Stimulated activated CD4-positive, alpha-beta T cell treated with anti-CD3 and anti-CD28 coated beads, Interleukin-12 subunit alpha, Interleukin-12 subunit beta, amount 100 ng/mL, for 4 hours (primary cell): ENCODE results near the gene RPL32.

Source experiments
- DNase-seq: peaks from one replicate; pipeline ENCODE4 v3.0.0-alpha.2; 2020

The RPL32 gene

GRCh38 chr3:12830785-12831156 is 10.6 kb downstream of the RPL32 start:
- DNase-seq: no peak

- DNase-seq: no peak
Measured at GRCh38 chr3:12829886-12830784, 11.2 kb downstream of the RPL32 start.

- DNase-seq: no peak
Measured at GRCh38 chr3:12829404-12829803, 12.0 kb downstream of the RPL32 start.

GRCh38 chr3:12828751-12829150 is 12.6 kb downstream of the RPL32 start:
- DNase-seq: no peak

- DNase-seq: no peak
Measured at GRCh38 chr3:12825156-12825555, 16.2 kb downstream of the RPL32 start.

- no peak for DNase-seq
Measured at GRCh38 chr3:12824299-12824698, 17.1 kb downstream of the RPL32 start.

GRCh38 chr3:12822725-12823373 is 18.5 kb downstream of the RPL32 start:
- DNase-seq: no peak

GRCh38 chr3:12818773-12819172 is 22.6 kb downstream of the RPL32 start:
- no peak for DNase-seq

- DNase-seq: no peak
Measured at GRCh38 chr3:12818273-12818672, 23.1 kb downstream of the RPL32 start.

GRCh38 chr3:12817343-12817710 is 24.0 kb downstream of the RPL32 start:
- DNase-seq: no peak

- DNase-seq: no peak
Measured at GRCh38 chr3:12816521-12817342, 24.6 kb downstream of the RPL32 start.

- no peak for DNase-seq
Measured at GRCh38 chr3:12815719-12816118, 25.6 kb downstream of the RPL32 start.

GRCh38 chr3:12815078-12815477 is 26.3 kb downstream of the RPL32 start:
- DNase-seq: no peak

- DNase-seq: no peak
Measured at GRCh38 chr3:12813967-12814366, 27.4 kb downstream of the RPL32 start.

GRCh38 chr3:12812812-12813211 is 28.6 kb downstream of the RPL32 start:
- no peak for DNase-seq

- DNase-seq: no peak
Measured at GRCh38 chr3:12810961-12811360, 30.4 kb downstream of the RPL32 start.

GRCh38 chr3:12810013-12810780 is 31.2 kb downstream of the RPL32 start:
- DNase-seq: peak; percentile 95

- no peak for DNase-seq
Measured at GRCh38 chr3:12809435-12809834, 31.9 kb downstream of the RPL32 start.

GRCh38 chr3:12809001-12809400 is 32.4 kb downstream of the RPL32 start:
- DNase-seq: no peak

- no peak for DNase-seq
Measured at GRCh38 chr3:12808587-12808986, 32.8 kb downstream of the RPL32 start.

- DNase-seq: no peak
Measured at GRCh38 chr3:12807601-12808359, 33.6 kb downstream of the RPL32 start.

- no peak for DNase-seq
Measured at GRCh38 chr3:12807066-12807465, 34.3 kb downstream of the RPL32 start.
